Measurements from ENCODE around the gene SMIM32.

GRCh38 chr5:136155078-136155477 is 37.9 kb downstream of the SMIM32 start:
- TF ChIP-seq CTCF (IDR thresholded peaks at IDR 0.05) (no peak), POLR2A (IDR thresholded peaks at IDR 0.05) (no peak)

Data from prostate gland (tissue), 2 donors.